HG02938 (cell line): ENCODE measurements around the gene OCA2.
"Not testable (repeated sequence)": the region's sequence is repeated elsewhere in the genome, so short reads cannot be mapped to it uniquely, and the experiment has no call there.

Experiments used
- ATAC-seq: cut with Tn5 transposase; IDR thresholded peaks from one replicate; pipeline ENCODE4 v1.9.1; 2021; ENCODE audit warnings: mild to moderate bottlenecking, moderate library complexity; ENCODE audit not compliant: unreplicated experiment

OCA2 gene

GRCh38 chr15:28098766-28099554 lies at the start of gene OCA2:
TSS of gene OCA2 (minus strand) at chr15:28099315. CDS start at chr15:28081874, 17,441 bp downstream.
- ATAC-seq, result no peak

GRCh38 chr15:28147801-28148200 lies 48.7 kb upstream of the OCA2 start:
- ATAC-seq, result no peak

DNA sequence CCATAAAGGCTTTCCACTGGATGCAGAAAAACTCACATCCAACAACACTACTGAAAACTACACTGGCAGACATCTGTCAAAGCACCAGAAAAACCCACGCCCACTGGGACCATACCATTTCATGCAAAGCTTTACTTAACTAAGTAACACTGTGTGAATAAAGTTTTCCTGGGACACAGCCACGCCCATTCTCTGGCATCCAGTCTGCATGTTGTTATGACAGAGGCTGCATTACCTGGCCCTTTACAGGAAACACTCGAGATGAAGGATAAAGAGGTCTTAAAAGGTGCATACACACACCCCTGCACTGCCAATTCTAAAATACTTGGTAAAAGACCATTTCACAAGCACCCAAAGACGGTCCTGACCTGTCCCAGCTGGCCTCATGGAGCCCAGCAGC lies 46.3 kb upstream of the OCA2 start:
- ATAC-seq, result not testable (repeated sequence)

- ATAC-seq, result no peak
These were observed 40.9 kb upstream of the OCA2 start for GRCh38 chr15:28140062-28140461.

GRCh38 chr15:28137408-28138039 lies 38.4 kb upstream of the OCA2 start:
- ATAC-seq, result not testable (repeated sequence)

DNA sequence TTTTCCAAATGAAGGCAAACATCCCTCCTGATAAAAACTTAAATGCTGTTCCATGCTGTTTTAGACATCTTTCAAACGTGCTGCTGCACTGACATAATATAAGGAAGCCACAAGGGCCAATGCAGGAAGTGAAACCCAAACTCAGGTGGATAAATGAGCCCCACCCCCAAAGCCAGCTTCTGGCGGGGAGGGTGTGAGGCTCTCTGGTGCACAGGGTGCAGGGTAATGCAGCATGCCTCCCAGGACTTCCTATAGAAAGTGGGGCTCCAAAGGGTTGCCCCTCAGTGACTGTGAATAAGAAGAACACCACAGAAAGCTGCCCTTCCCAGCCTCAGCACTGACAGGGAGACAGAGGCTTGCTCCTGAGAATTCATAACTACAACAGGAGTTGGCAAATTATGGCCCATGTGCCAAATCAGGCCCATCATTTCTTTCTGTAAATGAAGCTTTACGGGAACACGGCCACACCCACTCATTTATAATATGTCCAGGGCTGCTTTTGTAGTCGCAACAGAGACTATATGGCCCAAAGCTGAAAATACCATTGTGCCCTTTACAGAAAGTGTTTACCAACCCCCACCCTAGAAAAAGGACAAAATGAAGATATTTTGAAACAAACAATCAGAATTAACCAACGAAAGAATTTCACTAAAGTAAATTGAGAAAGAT lies 37.3 kb upstream of the OCA2 start:
- ATAC-seq, result peak; percentile 95

DNA sequence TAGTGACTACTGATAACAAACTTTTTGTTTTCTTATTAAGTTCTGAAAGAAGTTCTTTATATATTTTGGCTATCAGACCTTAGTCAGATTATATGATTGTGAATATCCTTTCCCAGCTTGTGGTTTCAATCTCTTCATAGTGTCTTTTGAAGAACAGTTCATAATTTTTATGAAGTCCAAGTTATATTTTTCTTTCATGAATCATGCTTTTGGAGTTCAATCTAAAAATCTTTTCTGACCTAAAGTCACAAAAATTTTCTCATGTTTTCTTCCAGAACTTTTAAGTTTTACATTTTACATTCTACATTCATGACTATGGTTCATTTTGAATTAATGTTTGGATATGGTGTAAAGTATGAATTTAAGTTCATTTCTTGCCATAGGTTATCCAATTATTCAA lies 34.2 kb upstream of the OCA2 start:
- no peak for ATAC-seq

DNA sequence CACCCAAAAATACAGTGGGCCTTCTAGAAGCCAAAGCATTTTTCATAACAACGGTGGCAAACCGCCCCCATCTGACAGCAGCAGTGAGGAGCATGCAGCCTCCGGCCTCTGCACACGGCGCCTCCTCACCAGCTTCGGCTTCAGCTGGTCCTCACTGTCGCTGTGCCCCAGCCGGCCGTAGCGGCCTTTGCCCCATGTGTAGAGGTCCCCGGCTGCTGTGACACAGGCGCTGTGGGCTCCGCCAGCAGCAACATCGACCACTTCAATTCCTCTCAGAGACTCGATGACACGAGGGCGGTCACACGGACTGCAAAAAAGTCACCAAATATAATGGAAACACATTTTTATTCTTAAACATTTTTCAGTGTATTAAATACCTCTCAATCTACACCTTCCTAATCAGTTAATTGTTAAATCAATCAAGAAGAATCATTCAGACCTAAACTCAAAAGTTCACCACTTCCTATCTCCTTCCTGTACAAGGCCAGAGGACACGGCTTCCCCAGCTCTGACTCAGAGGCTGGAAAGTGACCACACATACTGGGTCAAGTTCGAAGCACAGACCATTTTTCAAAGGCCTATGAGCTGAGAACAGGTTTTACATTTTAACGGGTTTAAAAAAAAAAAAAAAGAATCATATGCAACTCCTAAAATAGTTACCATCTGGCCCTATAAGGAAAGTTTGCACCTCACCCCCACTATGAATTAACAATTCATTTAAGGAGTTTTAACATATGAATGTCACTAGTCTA lies 33.6 kb upstream of the OCA2 start:
- no peak for ATAC-seq

- no peak for ATAC-seq
These were observed 32.8 kb upstream of the OCA2 start for GRCh38 chr15:28131946-28132345.

GRCh38 chr15:28131400-28131799 lies 32.3 kb upstream of the OCA2 start:
- ATAC-seq, result no peak

DNA sequence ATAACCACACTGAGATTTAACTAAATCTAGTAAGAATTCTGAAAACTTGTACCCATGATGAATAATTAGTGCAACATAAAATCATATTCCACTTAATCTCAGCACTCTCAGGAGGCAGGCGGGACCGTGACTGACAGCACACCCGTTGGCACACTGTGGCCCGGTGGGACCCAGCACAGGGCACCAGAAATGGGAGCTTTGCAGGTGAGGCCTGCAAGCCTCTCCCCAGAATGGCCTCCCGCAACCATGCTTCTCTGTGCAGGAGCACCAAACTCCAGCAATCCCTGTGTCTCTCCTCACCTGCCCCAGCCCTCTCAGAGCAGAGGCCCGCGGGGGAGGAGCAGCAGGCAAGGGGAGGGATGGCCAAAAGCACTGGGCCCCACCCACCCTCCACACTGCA lies 31.5 kb upstream of the OCA2 start:
- no peak for ATAC-seq

DNA sequence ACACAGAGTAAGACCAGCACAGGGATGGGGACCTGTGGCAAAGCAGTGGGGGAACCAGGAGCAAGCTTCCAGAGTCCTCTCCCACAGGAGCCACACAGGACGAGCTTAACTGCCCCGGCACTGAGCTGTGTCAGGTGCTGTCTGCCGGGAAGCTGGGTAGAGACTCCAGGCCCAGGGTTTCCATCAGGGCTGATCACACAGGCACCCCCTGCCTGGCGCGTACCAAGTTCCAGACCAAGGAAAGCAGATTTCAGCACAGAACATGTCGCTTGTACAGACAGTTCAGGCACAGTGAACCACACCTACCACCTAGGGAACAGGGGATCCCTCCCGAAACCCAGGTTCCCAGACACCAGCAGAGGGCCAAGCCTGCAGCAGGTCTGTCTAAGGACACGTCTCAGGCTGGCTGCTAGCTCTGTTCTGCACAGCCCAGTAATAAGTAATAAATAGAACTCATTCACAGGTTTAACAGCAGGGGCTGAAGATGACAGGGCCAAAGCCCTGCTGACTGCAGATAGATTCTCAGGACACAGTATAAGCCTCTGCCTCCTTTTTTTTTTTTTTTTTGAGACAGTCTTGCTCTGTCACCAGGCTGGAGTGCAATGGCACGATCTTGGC lies 30.2 kb upstream of the OCA2 start:
- no peak for ATAC-seq

DNA sequence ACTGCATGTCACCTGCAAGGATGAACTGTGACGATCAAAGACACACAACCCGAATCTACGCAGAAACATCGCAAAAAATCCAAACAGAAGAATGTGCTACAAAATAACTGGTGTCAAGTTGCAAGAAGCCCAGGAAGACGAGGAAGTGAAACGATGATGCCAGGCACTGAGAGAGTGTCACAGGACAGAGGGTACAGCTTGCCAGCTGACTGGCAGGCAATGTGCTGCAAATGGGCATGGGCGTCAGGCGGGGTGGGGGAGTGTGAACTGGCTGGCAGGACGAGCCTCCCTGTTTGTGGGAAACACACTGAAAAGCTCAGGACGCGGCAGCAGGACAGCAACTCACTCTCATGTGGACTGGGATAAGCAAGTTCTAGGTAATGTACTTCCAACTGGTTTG lies 28.9 kb upstream of the OCA2 start:
- ATAC-seq, result no peak

GRCh38 chr15:28127036-28127435 lies 27.9 kb upstream of the OCA2 start:
- no peak for ATAC-seq

DNA sequence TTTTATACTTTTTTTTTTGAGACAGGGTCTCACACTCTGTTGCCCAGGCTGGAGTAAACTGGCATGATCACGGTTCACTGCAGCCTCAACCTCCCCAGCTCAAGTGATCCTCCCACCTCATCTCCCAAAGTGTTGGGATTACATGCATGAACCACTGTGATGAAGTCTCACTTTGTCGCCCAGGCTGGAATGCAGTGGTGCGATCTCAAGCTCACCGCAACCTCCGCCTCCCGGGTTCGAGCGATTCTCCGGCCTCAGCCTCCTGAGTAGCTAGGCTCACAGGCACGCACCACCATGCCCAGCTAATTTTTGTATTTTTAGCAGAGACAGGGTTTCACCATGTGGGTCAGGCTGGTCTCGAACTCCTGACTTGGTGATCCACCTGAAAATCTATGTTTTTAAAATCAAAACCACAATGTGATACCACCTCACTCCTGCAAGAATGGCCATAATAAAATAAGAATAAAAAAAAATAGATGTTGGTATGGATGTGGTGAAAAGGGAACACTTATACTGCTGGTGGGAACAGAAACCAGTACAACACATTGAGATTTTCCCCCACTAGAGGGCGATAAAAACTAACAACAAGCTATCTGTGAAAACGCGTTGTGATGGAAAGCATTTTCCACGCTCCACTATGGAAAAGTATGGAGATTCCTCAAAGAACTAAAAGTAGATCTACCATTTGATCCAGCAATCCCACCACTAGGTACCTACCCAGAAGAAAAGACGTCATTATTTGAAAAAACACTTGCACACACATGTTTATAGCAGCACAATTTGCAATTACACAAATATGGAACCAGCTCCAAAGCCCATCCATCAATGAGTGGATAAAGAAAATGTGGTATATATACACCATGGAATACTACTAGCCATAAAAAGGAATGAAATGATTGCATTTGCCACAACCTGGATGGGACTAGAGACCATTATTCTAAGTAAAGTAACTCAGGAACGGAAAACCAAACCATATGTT lies 26.8 kb upstream of the OCA2 start:
- ATAC-seq, result no peak

GRCh38 chr15:28124841-28125240 lies 25.7 kb upstream of the OCA2 start:
- ATAC-seq, result no peak

GRCh38 chr15:28123408-28124023 lies 24.4 kb upstream of the OCA2 start:
- ATAC-seq, result no peak

DNA sequence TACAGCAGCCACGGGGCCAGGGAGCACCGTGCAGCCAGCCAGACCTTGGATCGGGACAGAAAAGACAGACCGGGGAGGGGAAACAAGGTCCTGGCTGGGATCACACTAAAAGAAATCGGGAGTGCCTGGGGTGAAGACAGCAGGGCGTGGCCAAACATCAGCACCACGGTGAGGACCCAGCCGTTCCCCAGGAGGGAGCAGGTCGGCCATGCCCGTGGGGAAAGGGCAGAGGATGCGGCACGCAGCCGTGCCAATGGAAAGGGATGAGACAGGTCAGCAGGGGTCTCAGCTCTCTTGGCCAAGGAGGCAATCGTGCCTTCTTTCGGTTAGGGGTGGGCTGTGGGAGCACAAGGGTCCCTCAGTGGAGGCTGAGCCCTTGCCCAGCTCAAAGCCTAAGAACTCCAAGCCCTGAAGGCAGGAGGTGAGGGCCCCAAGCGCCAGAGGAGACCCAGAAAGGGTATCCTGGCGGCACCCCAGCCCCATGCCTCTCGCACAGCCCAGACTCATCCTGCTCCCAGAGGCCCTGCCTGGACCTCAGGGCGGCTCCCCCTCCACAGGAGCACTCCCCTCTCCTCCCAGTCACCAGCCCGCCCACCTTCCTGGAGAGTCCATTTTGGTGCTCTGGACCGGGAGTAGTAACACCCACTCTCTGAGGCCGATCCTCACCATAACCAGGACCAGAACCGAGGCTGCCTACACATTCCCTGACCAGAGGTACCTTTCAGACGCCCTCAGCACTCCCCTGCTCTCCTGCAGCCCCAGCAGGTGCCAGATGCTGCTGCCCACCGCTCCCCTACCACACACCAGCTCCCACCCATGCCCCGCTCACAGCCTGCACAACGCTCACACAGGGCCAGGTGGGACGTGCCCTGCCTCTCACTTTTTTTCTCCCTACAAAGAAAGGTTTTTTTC lies 23.2 kb upstream of the OCA2 start:
- no peak for ATAC-seq
